NB4 (cell line): ENCODE results near the gene PTEN.

Source experiments
- POLR2A ChIP-seq: IDR thresholded peaks from 2 replicates; pipeline ENCODE4 v1.6.1; 2011; ENCODE audit warnings: mild to moderate bottlenecking; ENCODE audit not compliant: insufficient read length; ENCODE audit errors: extremely low read depth
- TF ChIP-seq, protein P1 (sequence below): IDR thresholded peaks from one replicate; pipeline ENCODE4 v1.5.1; 2012; ENCODE audit warnings: low read depth, low read length
- TF ChIP-seq, protein P2 (sequence below): IDR thresholded peaks from 2 replicates; pipeline ENCODE4 v1.6.1; 2011; ENCODE audit warnings: low read depth, low read length

DNA sequence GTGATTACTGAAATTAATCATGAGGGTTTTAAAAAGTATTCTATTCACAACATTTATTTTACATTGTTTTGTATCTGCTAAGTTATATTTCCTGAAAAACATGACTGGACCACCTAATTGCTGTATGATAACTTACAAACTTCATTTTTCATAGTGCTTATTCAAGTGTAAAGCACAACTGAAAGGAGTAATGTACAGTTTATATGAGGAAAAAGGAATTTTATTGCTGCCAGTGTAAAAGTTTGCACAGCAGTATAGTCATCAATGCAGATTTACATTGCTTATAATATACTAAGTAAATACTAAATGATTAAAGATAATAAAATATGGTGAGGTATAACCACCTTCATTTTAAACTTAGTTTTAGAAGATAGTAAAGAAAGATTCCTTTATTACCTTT lies 4.0 kb downstream of the PTEN start:
- TF ChIP-seq, protein P1, sequence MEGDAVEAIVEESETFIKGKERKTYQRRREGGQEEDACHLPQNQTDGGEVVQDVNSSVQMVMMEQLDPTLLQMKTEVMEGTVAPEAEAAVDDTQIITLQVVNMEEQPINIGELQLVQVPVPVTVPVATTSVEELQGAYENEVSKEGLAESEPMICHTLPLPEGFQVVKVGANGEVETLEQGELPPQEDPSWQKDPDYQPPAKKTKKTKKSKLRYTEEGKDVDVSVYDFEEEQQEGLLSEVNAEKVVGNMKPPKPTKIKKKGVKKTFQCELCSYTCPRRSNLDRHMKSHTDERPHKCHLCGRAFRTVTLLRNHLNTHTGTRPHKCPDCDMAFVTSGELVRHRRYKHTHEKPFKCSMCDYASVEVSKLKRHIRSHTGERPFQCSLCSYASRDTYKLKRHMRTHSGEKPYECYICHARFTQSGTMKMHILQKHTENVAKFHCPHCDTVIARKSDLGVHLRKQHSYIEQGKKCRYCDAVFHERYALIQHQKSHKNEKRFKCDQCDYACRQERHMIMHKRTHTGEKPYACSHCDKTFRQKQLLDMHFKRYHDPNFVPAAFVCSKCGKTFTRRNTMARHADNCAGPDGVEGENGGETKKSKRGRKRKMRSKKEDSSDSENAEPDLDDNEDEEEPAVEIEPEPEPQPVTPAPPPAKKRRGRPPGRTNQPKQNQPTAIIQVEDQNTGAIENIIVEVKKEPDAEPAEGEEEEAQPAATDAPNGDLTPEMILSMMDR, result no peak
- TF ChIP-seq, protein P2, sequence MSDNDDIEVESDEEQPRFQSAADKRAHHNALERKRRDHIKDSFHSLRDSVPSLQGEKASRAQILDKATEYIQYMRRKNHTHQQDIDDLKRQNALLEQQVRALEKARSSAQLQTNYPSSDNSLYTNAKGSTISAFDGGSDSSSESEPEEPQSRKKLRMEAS, result no peak
- TF ChIP-seq POLR2A, result no peak
